SK-N-SH treated with all-trans-retinoic acid at 6 μM for 48 hours (cell line): ENCODE measurements around the gene ADCYAP1R1.

Experiments
- CSRNP3 ChIP-seq: fragments of 250-450 bp; sonication (Bioruptor Pico); IDR thresholded peaks from 2 replicates; pipeline ENCODE4 v1.5.1; 2021; ENCODE audit warnings: mild to moderate bottlenecking, moderate library complexity
- GLIS3 ChIP-seq: fragments of 250-450 bp; sonication (Bioruptor Pico); IDR thresholded peaks from 2 replicates; pipeline ENCODE4 v1.5.0; 2020; ENCODE audit warnings: mild to moderate bottlenecking, moderate library complexity
- TCF4 ChIP-seq: fragments of 250-450 bp; sonication (Bioruptor Pico); IDR thresholded peaks from 2 replicates; pipeline ENCODE4 v1.8.0; 2021; ENCODE audit warnings: mild to moderate bottlenecking, moderate library complexity, borderline replicate concordance
- TOX ChIP-seq: fragments of 250-450 bp; sonication (Bioruptor Pico); IDR thresholded peaks from 2 replicates; pipeline ENCODE4 v1.8.0; 2021; ENCODE audit warnings: mild to moderate bottlenecking, moderate library complexity, borderline replicate concordance
- TSHZ2 ChIP-seq: fragments of 250-450 bp; sonication (Bioruptor Pico); IDR thresholded peaks from 2 replicates; pipeline ENCODE4 v1.5.0; 2020; ENCODE audit warnings: mild to moderate bottlenecking, moderate library complexity
- ZNF70 ChIP-seq: fragments of 450-650 bp; formaldehyde crosslinking; IDR thresholded peaks from 2 replicates; pipeline ENCODE4 v1.5.0; 2020; ENCODE audit warnings: mild to moderate bottlenecking, moderate library complexity
- ZNF8 ChIP-seq: fragments of 450-650 bp; formaldehyde crosslinking; IDR thresholded peaks from 2 replicates; pipeline ENCODE4 v1.5.0; 2020; ENCODE audit warnings: mild to moderate bottlenecking, moderate library complexity

GRCh38 chr7:31133497-31133896 is 81.4 kb downstream of the ADCYAP1R1 start:
- TF ChIP-seq TCF4 (CRISPR knock-in tag), result no peak
- TF ChIP-seq TSHZ2 (CRISPR knock-in tag), result no peak
- TF ChIP-seq ZNF70 (CRISPR knock-in tag), result no peak
- no peak for TF ChIP-seq GLIS3 (CRISPR knock-in tag)
- TF ChIP-seq ZNF8, result no peak
- TF ChIP-seq TOX (CRISPR knock-in tag), result no peak
- TF ChIP-seq CSRNP3, result no peak
